ENCODE measurements around the gene CD248. TPM values are rescaled to one million over a fixed set of nuclear protein-coding genes. Genes with fewer than 3 reads are reported as not detected.

CD248 gene
- total RNA-seq, 2 donors from 2014 or later: 3.0 to 3.9 TPM

GRCh38 chr11:66337103-66337899, 20.5 kb upstream of the CD248 start:
- no peak overlapping the region for H3K27ac Mint-ChIP-seq
- peaks cover 0 to 1% of the 10 kb centered on the region in 2 donors for H3K36me3 Mint-ChIP-seq (ENCODE audit: insufficient read depth in 2 of 2)
- ATAC-seq (replicated peaks in 1 of 2) (no peak), DNase-seq (no peak)
- no peaks in the 10 kb centered on the region for H3K27me3 Mint-ChIP-seq (ENCODE audit: low read depth)
- peak overlapping the region; percentile 79 to 80 for H3K4me3 Mint-ChIP-seq
- H3K9me3 Mint-ChIP-seq: no peaks in the 10 kb centered on the region
- peaks cover 24% of the 10 kb centered on the region for H3K4me1 Mint-ChIP-seq (ENCODE audit: low read depth)

GRCh38 chr11:66336234-66337102, 19.6 kb upstream of the CD248 start, which contains the start of gene RIN1:
Gene RIN1 (minus strand): TSS chr11:66336434. CDS start chr11:66336402, 32 bp downstream.
- peaks cover 0 to 1% of the 10 kb centered on the region in 2 donors for H3K36me3 Mint-ChIP-seq (ENCODE audit: insufficient read depth in 2 of 2)
- no peaks in the 10 kb centered on the region for H3K27me3 Mint-ChIP-seq (ENCODE audit: low read depth)
- no peaks in the 10 kb centered on the region for H3K9me3 Mint-ChIP-seq

GRCh38 chr11:66335531-66336233, 18.8 kb upstream of the CD248 start:
- Mint-ChIP-seq H3K27me3 (ENCODE audit: low read depth) (no peaks in the 10 kb centered on the region), H3K4me3 (peak overlapping the region; percentile 79 to 80)

More at GRCh38 chr11:66336234-66337102, 19.6 kb upstream of the CD248 start, which contains the start of gene RIN1:
- DNase-seq: peak; percentile 85 to 90
- Mint-ChIP-seq H3K27ac (peak within 1 kb of the TSS; percentile 29), H3K4me3 (peak within 1 kb of the TSS; percentile 79 to 80), H3K4me1 (ENCODE audit: low read depth) (peaks cover 24% of the 10 kb centered on the region)
- ATAC-seq (replicated peaks in 1 of 2): peak; percentile 89 to 91

DNA sequence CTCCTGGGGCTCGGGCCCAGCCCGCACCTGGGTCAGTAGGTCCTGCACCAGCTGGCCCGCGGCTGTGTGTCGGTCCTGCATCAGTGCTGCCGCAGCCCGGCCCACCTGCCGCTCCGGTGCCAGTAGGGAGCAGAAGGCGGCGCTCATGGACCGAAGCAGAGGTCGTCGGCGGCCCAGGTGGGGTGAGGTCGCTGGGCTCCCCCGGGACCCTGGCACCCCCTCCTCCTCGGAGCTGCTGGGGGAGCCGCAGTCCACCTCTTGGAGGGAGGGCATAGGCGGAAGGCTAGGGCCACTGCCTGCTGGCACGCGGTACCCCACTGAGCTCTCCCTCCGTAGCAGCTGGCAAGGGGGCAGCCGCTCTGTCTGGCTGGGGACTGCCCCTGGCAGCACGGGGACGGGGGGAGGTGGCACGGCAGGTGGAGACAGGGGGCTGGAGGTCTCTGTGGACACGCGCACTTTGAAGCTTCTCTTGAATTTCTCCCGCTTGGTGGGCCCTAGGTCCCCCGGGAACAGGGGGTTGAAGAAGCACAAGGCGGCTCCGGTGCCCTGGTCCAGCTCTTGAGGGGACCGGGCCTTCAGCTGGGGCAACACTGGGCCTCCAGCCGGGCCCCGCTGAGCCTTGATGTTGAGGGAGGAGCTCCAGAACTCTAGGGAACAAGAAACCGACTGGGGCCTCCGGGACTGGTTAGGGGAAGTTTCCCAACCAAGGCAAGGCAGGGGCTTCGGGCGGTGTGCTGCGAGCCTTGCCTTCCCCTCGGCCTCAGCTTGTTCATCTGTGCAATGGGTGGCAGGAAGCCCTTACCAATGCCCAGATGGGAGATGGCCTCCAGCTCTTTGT, 18.0 kb upstream of the CD248 start:
- Mint-ChIP-seq H3K4me1 (ENCODE audit: low read depth) (peaks cover 24% of the 10 kb centered on the region), H3K4me3 (peak overlapping the region; percentile 4 to 46), H3K27ac (no peak overlapping the region), H3K9me3 (no peaks in the 10 kb centered on the region), H3K27me3 (ENCODE audit: low read depth) (no peaks in the 10 kb centered on the region), H3K36me3 (ENCODE audit: insufficient read depth in 2 of 2) (peaks cover 0 to 1% of the 10 kb centered on the region in 2 donors)
- no peak for DNase-seq
- ATAC-seq (replicated peaks in 1 of 2): no peak

More at GRCh38 chr11:66335531-66336233, 18.8 kb upstream of the CD248 start:
- Mint-ChIP-seq H3K4me1 (ENCODE audit: low read depth) (peaks cover 24% of the 10 kb centered on the region), H3K27ac (no peak overlapping the region), H3K9me3 (no peaks in the 10 kb centered on the region), H3K36me3 (ENCODE audit: insufficient read depth in 2 of 2) (peaks cover 0 to 1% of the 10 kb centered on the region in 2 donors)
- DNase-seq: no peak
- ATAC-seq (replicated peaks in 1 of 2): peak in 1 of 2 donors; percentile 10

DNA sequence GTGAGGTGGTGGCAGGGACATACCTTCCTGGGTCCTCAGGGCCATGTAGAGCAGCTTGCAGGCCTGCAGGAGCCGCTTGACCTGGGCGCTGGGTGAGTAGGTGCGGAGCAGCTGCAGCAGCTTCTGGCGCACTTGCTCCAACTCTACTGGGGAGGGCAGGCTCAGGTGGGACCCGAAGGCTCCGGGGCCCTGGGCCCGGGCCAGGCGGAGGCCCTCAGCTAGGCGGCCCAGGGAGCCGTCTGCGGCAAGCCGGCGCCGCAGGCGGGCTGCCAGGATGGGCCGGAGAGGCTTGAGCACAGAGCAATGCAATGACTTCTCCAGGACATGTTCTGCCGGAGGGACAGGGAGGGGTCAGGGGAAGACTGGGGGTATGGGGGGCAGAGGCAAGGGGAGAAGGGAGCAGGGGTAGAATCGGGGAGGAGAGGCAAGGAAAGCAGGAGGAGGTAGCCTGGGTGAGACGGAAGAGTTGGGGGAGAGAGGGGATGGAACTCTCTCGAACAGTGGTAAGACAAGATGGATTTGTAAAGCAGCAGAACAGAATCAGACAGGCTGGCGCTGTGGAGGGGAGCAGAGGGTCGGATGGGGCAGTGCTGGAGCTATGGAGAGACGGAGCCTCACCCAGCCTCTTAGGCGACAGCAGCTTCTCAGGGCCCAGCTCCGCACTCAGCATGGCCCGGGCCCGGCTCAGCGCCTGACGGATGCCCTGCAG, 17.2 kb upstream of the CD248 start:
- Mint-ChIP-seq H3K27me3 (ENCODE audit: low read depth) (no peaks in the 10 kb centered on the region), H3K9me3 (no peaks in the 10 kb centered on the region), H3K4me3 (no peak overlapping the region), H3K27ac (no peak overlapping the region), H3K4me1 (ENCODE audit: low read depth) (peaks cover 25% of the 10 kb centered on the region), H3K36me3 (ENCODE audit: insufficient read depth in 2 of 2) (peaks cover 0 to 1% of the 10 kb centered on the region in 2 donors)
- no peak for DNase-seq
- no peak for ATAC-seq (replicated peaks in 1 of 2)

GRCh38 chr11:66333220-66333877, 16.5 kb upstream of the CD248 start:
- ATAC-seq (replicated peaks in 1 of 2) (no peak), DNase-seq (no peak)
- no peak overlapping the region for H3K27ac Mint-ChIP-seq
- peaks cover 32% of the 10 kb centered on the region for H3K4me1 Mint-ChIP-seq (ENCODE audit: low read depth)
- H3K36me3 Mint-ChIP-seq (ENCODE audit: insufficient read depth in 2 of 2): no peaks in the 10 kb centered on the region
- no peaks in the 10 kb centered on the region for H3K27me3 Mint-ChIP-seq (ENCODE audit: low read depth)
- no peak overlapping the region for H3K4me3 Mint-ChIP-seq
- H3K9me3 Mint-ChIP-seq: no peaks in the 10 kb centered on the region

GRCh38 chr11:66332371-66333219, 15.8 kb upstream of the CD248 start:
- Mint-ChIP-seq H3K4me1 (ENCODE audit: low read depth) (peaks cover 38% of the 10 kb centered on the region), H3K36me3 (ENCODE audit: insufficient read depth in 2 of 2) (no peaks in the 10 kb centered on the region), H3K9me3 (no peaks in the 10 kb centered on the region), H3K4me3 (no peak overlapping the region), H3K27ac (no peak overlapping the region), H3K27me3 (ENCODE audit: low read depth) (no peaks in the 10 kb centered on the region)
- DNase-seq (no peak), ATAC-seq (replicated peaks in 1 of 2) (no peak)

DNA sequence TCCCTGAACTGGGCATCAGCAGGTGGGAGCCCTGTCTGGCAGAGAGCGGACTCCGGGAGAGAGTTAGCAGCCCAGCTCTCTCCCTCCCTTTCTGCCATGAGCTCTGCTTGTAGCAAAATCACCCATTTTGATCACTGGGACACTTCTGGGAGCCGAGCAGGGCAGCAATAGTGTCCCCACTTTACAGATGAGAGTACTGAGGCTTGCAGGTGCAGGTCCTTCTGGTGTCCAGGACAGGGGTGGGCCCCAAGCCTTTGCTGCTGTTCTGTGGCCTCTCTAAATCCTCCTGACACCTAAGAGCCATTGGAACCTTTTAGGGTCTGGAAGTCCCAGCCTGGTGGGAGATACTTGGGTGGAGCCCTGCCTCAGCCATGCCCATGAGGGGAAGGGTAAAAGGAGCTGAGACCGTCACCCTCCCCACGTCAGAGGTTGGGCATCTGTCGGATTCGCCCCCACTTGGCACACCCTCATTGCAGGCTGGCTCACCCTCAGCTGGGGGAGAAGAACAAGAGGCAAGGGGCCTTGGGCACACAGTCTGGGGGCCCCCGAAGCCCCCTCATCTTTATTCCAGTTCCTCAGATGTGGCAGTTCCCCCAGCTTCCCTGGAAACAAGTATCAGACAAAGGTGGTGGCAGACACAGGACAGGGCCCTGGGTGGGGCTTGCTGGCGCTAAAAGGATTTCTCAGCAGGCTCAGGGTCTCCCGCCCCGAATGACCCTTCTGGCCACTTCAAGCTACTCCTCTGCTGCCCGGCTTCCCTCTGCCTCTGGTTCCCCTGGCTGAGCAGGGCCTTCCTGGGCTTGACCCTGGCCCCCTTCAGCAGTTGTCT, 14.9 kb upstream of the CD248 start:
- Mint-ChIP-seq H3K27ac (no peak overlapping the region), H3K27me3 (ENCODE audit: low read depth) (no peaks in the 10 kb centered on the region), H3K4me3 (no peak overlapping the region), H3K4me1 (ENCODE audit: low read depth) (peaks cover 36% of the 10 kb centered on the region), H3K9me3 (no peaks in the 10 kb centered on the region), H3K36me3 (ENCODE audit: insufficient read depth in 2 of 2) (no peaks in the 10 kb centered on the region)
- no peak for DNase-seq
- no peak for ATAC-seq (replicated peaks in 1 of 2)

DNA sequence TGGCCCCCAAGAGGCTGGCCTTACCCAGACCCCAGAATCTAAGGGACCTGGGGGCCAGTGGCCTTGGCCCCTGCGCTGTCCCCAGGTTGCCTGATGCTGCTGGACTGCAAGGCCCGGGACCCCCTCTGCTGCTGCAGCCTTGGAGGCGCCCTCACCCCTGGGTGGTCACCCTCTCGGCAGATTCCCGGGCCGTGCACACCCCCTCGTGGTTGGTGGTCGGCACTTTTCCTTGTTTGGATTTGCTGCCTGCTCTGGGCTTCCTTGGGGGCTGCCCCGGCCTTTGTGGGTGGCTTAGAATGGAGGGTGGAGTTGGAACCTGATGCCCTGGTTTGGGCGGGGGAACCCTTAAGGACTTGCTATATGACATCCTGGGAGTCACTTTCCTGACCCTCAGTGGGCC, 14.1 kb upstream of the CD248 start:
- Mint-ChIP-seq H3K27me3 (ENCODE audit: low read depth) (no peaks in the 10 kb centered on the region), H3K4me3 (no peak overlapping the region), H3K36me3 (ENCODE audit: insufficient read depth in 2 of 2) (no peaks in the 10 kb centered on the region), H3K27ac (no peak overlapping the region), H3K4me1 (ENCODE audit: low read depth) (peaks cover 36% of the 10 kb centered on the region), H3K9me3 (no peaks in the 10 kb centered on the region)
- no peak for DNase-seq
- ATAC-seq (replicated peaks in 1 of 2): no peak

GRCh38 chr11:66329165-66329673, 12.4 kb upstream of the CD248 start:
- H3K27me3 Mint-ChIP-seq (ENCODE audit: low read depth): no peaks in the 10 kb centered on the region
- peaks cover 39% of the 10 kb centered on the region for H3K4me1 Mint-ChIP-seq (ENCODE audit: low read depth)
- no peaks in the 10 kb centered on the region for H3K36me3 Mint-ChIP-seq (ENCODE audit: insufficient read depth in 2 of 2)
- ATAC-seq (replicated peaks in 1 of 2): no peak
- H3K9me3 Mint-ChIP-seq: no peaks in the 10 kb centered on the region
- no peak overlapping the region for H3K4me3 Mint-ChIP-seq
- no peak overlapping the region for H3K27ac Mint-ChIP-seq
- DNase-seq: no peak

Data from activated T-cell treated with anti-CD3 and anti-CD28 coated beads, Interleukin-2, amount 50 U/mL, for 72 hours (primary cell).